Measurements from ENCODE around the gene HIVEP1.

GRCh38 chr6:11976489-11976888, 35.6 kb upstream of the HIVEP1 start:
- no peak for TF ChIP-seq POLR2A (IDR thresholded peaks at IDR 0.05)
- TF ChIP-seq, protein P1, sequence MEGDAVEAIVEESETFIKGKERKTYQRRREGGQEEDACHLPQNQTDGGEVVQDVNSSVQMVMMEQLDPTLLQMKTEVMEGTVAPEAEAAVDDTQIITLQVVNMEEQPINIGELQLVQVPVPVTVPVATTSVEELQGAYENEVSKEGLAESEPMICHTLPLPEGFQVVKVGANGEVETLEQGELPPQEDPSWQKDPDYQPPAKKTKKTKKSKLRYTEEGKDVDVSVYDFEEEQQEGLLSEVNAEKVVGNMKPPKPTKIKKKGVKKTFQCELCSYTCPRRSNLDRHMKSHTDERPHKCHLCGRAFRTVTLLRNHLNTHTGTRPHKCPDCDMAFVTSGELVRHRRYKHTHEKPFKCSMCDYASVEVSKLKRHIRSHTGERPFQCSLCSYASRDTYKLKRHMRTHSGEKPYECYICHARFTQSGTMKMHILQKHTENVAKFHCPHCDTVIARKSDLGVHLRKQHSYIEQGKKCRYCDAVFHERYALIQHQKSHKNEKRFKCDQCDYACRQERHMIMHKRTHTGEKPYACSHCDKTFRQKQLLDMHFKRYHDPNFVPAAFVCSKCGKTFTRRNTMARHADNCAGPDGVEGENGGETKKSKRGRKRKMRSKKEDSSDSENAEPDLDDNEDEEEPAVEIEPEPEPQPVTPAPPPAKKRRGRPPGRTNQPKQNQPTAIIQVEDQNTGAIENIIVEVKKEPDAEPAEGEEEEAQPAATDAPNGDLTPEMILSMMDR (IDR thresholded peaks at IDR 0.05): no peak

All from Peyer's patch (tissue), 4 donors.